ENCODE measurements around the gene S100Z. TPM values are rescaled to one million over a fixed set of nuclear protein-coding genes. Genes with fewer than 3 reads are reported as not detected.
"Not testable (repeated sequence)": the region's sequence is repeated elsewhere in the genome, so short reads cannot be mapped to it uniquely, and the experiment has no call there.

S100Z gene
- total RNA-seq, 4 donors from 2014 or later: 0.36 to 1.7 (median 0.37) TPM; not detected in 1

DNA sequence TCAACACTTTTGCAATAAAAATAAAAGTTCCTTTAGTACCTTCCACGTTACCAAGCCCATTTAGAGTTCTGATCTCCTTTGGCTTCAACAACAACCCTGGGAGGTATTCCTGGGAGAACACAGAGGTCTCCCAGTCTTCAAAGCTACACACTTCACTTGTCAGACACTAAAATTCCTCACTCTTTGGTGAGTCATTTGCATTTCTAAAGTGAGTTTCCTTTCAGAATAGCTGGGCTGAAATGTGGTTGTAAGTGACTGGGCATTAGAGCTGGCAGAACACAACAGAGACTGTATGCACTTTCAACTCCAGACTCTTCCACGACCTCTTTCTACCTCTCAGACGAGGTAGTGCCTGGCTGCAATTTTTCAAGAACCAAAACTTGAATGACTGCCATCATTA, 42.5 kb upstream of the S100Z start:
- TF ChIP-seq, protein P1, sequence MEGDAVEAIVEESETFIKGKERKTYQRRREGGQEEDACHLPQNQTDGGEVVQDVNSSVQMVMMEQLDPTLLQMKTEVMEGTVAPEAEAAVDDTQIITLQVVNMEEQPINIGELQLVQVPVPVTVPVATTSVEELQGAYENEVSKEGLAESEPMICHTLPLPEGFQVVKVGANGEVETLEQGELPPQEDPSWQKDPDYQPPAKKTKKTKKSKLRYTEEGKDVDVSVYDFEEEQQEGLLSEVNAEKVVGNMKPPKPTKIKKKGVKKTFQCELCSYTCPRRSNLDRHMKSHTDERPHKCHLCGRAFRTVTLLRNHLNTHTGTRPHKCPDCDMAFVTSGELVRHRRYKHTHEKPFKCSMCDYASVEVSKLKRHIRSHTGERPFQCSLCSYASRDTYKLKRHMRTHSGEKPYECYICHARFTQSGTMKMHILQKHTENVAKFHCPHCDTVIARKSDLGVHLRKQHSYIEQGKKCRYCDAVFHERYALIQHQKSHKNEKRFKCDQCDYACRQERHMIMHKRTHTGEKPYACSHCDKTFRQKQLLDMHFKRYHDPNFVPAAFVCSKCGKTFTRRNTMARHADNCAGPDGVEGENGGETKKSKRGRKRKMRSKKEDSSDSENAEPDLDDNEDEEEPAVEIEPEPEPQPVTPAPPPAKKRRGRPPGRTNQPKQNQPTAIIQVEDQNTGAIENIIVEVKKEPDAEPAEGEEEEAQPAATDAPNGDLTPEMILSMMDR (IDR thresholded peaks at IDR 0.05): no peak
- no peak for DNase-seq (ENCODE audit: low spot score)
- peak; percentile 65 for ATAC-seq (ENCODE audit: low FRiP score)

DNA sequence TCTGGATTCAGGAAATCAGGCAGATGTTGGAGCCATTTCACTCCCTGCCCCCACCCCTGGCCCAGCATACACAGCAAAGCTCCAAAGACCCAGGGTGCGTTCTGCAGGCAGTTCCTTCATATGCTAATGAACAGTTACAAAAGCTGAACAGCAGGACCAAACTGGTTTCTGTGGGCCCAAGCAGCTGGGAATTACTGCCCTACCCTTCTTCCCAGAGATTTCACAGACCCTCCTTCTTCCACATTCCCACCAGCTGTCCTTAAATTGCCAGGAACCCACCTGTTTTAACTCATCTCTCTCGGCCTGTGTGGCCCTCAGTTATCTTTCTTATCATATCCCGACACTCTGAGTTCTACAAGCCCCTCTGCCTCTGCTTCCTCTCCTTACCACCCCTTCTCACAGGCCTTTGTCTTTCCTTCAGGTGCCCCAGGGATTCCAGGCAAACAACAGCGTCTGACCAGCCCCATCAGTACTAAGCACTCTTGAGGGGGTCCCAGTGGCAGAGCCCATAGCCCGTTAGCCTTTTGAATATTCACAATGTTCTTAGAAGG, 41.6 kb upstream of the S100Z start:
- DNase-seq (ENCODE audit: low spot score) (no peak), ATAC-seq (ENCODE audit: low FRiP score) (no peak)
- TF ChIP-seq, protein P1 (IDR thresholded peaks at IDR 0.05): no peak

DNA sequence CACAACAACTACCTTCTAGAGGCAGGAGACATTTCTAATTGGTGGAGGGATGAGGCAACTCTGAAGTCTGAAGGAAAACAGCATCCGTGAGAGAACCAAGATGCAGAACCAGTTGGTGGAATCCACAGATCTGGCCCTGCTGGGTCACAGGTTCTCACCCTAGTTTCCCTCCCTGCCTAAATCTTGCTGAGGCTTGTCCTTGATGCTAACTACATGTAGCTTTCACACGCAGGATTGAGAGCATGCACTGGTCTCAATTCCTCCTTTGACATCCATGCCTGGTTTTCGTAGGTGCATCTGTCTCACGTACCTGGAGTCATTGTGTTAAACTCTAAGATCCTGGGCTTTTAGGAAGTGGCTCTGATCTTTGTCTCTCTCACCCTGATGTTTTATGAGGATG, 40.7 kb upstream of the S100Z start:
- DNase-seq (ENCODE audit: low spot score): no peak
- TF ChIP-seq, protein P1 (IDR thresholded peaks at IDR 0.05): no peak
- no peak for ATAC-seq (ENCODE audit: low FRiP score)

DNA sequence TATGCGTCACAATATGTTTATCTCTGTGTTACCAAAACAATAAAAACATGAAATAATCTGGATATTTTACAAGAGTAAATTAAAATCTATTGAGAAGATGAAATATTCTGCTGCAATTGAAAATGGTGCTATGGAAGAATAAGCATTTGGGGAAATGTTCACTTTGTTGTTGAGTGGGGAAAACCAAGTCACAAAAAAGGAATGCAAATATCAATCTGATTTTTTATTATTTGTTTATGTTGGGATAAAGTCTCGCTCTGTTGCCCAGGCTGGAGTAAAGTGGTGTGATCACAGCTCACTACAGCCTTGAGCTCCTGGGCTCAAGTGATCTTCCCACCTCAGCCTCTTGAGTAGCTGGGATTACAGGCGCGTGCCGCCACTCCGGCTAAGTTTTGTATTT, 39.6 kb upstream of the S100Z start:
- ATAC-seq (ENCODE audit: low FRiP score) (no peak), DNase-seq (ENCODE audit: low spot score) (no peak)

DNA sequence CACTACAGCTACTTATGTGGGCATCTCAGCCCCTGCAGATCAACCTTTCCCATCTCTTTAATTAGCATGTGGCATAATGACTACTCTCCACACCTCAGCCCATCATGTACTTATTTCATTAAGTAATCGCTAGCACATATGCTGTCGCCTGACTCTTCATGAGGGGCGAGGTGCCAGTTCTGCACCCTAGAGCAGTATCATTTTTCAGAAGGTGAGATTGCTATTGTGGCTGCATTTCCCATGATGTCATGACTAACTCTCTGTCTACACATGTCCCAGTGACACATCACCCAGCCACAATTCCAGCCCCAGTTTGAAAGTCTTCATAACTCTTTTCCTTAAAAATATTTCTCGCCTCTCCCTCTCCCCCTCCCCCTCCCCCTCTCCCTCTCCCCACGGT, 38.6 kb upstream of the S100Z start:
- DNase-seq (ENCODE audit: low spot score) (no peak), ATAC-seq (ENCODE audit: low FRiP score) (no peak)
- TF ChIP-seq, protein P1 (IDR thresholded peaks at IDR 0.05): no peak

More for the DNA sequence above, 39.6 kb upstream of the S100Z start:
- TF ChIP-seq, protein P1 (IDR thresholded peaks at IDR 0.05): no peak

DNA sequence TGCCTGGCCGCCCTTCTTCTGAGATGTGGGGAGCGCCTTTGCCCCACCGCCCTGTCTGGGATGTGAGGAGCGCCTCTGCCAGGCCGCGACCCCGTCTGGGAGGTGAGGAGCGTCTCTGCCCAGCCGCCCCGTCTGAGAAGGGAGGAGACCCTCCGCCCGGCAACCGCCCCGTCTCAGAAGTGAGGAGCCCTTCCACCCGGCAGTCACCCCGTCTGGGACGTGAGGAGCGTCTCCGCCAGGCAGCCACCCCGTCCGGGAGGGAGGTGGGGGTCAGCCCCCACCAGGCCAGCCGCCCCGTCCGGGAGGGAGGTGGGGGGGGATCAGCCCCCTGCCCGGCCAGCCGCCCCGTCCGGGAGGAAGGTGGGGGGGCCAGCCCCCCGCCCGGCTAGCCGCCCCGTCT, 37.6 kb upstream of the S100Z start:
- not testable (repeated sequence) for DNase-seq (ENCODE audit: low spot score); ATAC-seq (ENCODE audit: low FRiP score)

DNA sequence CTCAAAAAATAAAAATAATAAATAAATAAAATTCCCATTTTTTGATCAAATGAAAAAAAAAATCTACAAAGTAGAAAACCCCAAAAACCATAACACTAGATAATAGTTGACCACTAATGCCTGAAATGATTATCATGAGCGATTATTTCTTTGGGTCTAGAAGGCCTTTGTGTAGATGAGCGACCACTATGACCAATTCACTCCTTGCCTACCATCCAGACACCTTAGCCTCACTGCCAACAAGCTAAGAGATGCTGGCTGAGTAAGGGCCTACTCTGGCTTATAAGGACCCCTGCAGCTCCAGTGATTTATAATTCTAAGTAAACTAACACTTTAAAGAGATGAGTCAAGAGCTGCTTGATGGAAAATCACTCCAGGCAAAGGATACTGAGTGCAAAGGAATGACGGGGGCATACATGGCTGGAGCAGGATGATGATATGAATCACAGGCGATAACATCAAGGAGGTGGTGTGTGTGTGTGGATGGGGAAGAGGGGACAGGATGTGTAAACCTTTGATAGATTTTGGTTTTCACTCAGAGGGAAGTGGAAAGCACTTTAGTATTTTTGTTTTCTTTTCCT, 35.7 kb upstream of the S100Z start:
- DNase-seq (ENCODE audit: low spot score): no peak
- TF ChIP-seq, protein P1 (IDR thresholded peaks at IDR 0.05): no peak
- no peak for ATAC-seq (ENCODE audit: low FRiP score)
